GM10248 (cell line): ENCODE measurements around the gene SLC35B4.

ENCODE experiments used
- CTCF ChIA-PET: fragments of 300-600 bp; sonication (Branson Sonifier 250); formaldehyde crosslinking; extraction: SDS; loops from one replicate; lab custom pipeline; 2021; ENCODE audit warnings: antibody characterized with exemption; lab: Yijun Ruan, JAX
- POLR2A ChIA-PET: fragments of 350-650 bp; sonication (Branson Sonifier 250); formaldehyde crosslinking; extraction: SDS; loops from one replicate; lab custom pipeline; 2020; ENCODE audit warnings: antibody characterized with exemption; lab: Yijun Ruan, JAX
- DNase-seq: peaks from one replicate; pipeline ENCODE4 v3.0.0; 2012; ENCODE audit errors: extremely low spot score
- CTCF ChIP-seq: IDR thresholded peaks from 2 replicates; pipeline ENCODE4 v1.5.1; 2012; ENCODE audit warnings: mild to moderate bottlenecking, low read depth; ENCODE audit errors: extremely low read depth, missing control alignments, control extremely low read depth

The SLC35B4 gene

DNA sequence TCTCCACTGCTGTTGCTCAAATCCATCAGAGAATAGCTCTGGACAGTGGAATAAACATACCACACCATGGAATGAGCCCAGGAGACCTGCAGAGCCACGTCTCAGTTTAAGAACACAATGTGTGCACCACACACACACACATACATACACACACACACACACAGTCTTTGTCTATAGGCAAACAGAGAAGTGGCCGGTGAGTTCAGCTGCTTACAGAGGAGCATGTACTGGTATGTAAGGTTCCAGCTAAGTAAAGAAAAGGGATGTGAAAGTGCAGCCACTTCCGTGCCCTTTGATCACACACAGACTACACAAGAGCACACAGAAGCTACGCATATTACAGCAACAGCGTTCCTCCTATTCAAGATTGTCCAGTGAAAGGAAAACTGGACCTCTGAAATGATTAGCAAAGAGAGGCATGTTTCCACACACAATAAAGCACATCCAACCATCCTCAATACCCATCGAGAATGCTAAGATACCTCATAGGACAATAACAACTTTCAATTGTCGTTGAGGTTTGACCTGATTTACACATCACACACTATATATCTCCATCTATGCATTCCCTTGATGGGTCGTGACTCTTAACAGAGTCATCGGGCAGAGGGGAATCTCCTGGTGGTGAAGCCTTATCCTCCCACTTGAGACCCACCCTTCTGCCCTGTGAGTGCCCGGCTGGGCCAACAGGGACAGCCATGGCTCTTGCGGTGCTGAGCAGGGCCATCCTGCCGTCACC, 23.6 kb downstream of the SLC35B4 start:
- CTCF ChIA-PET, result interaction anchor here (0.7 to 1.5 kb wide), 8 partner anchors 9 to 152 kb away, joined by 3 to 4 read pairs (median 3); partner anchors contain the start of gene SLC35B4
- POLR2A ChIA-PET, result no interaction called here
- TF ChIP-seq CTCF, result no peak
- DNase-seq, result peak; percentile 82

GRCh38 chr7:134290286-134290685, 26.4 kb downstream of the SLC35B4 start:
- ChIA-PET CTCF (interaction anchor here (1.5 kb wide), 1 partner anchor 32 kb away, joined by 3 read pairs; no protein-coding TSS in a partner anchor), POLR2A (no interaction called here)
- no peak for TF ChIP-seq CTCF
- DNase-seq, result no peak

DNA sequence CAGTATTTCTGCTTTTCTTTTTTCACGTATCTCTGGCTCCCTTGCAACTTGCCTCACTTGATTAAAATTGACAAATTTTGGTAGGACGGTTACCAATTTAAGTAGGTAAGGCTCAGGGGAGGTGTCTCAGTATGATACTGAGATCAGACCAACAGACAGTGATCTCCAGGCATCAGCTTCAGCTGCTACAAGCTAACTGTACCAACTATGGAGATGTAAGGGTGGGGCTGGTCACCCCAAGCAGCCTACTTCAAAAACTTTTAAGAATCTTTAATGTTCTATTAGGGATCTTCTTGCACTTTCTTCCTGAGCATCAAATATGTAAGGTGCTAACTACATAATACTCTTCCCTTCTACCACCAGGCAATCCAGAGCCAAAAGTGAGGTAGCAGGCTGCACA, 26.9 kb downstream of the SLC35B4 start:
- DNase-seq, result no peak
- ChIA-PET CTCF (interaction anchor here (1.1 kb wide), 2 partner anchors 11 to 68 kb away, joined by 3 read pairs; no protein-coding TSS in a partner anchor), POLR2A (no interaction called here)
- no peak for TF ChIP-seq CTCF

DNA sequence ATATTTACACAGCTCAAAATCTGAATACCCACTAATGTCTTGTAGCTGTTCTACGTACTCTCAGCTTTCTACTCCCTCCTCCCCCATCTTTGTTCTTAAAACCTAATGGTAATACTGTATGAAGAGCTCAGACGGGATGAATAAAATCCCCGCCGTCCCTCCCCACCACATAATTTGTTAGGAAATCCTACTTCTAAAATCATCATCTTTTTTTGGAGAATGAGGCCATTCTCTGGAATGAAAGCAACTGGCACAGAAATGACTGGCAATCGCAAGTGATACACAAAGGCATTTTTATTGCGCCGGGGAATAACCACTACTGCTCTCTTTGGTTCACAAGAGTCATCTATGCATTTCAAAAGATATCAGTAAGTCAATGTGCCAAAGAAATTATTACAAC, 27.3 kb downstream of the SLC35B4 start:
- TF ChIP-seq CTCF, result no peak
- CTCF ChIA-PET, result interaction anchor here (1.1 kb wide), 2 partner anchors 11 to 68 kb away, joined by 3 read pairs; no protein-coding TSS in a partner anchor
- DNase-seq, result no peak
- POLR2A ChIA-PET, result no interaction called here

DNA sequence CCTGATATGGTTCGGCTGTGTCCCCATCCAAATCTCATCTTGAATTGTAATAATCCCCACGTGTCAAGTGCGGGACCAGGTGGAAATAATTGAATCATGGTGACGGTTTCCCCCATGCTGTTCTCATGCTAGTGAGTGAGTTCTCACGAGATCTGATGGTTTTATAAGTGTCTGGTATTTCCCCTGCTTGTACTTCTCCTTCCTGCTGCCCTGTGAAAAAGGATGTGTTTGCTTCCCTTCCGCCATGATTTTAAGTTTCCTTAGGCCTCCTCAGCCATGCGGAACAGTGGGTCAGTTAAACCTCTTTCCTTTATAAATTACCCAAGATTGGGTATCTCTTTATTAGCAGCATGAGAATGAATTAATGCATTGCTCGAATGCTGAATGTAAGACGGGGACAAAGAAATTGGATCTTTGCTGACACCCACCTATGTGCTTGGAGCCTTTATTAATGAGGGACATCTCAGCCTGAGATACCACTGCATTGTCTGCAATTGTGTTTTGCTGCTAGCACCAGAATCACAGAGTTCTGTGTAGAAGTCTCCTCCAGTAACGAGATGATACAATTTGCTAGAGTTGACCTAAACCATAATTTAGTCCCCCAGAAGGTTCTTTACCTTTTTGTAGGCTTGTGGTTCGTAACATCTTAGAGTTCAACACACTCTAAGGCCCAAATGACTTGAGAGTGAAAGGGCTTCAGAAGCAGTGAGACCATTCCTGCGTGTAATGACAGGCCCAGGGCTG, 28.6 kb downstream of the SLC35B4 start:
- no peak for DNase-seq
- CTCF ChIA-PET, result no interaction called here
- POLR2A ChIA-PET, result no interaction called here
- no peak for TF ChIP-seq CTCF

GRCh38 chr7:134284952-134285351, 31.8 kb downstream of the SLC35B4 start:
- no peak for DNase-seq
- ChIA-PET CTCF (interaction anchor here (1.0 kb wide), 1 partner anchor 34 kb away, joined by 3 read pairs; no protein-coding TSS in a partner anchor), POLR2A (no interaction called here)
- no peak for TF ChIP-seq CTCF
